Peyer's patch (tissue), 4 donors: ENCODE measurements around the gene RAB6C.
"Not testable (repeated sequence)": the region's sequence is repeated elsewhere in the genome, so short reads cannot be mapped to it uniquely, and the experiment has no call there.

Experiments
- CTCF ChIP-seq, 6 experiments: fragments of 450-650 bp in 4 of 6; fragments of 200-600 bp in 2 of 6; sonication (generic) in 1 of 6; IDR thresholded peaks; one replicate each; pipeline ENCODE4 v1.5.1; 2017 to 2019; ENCODE audit warnings: antibody characterized with exemption in 6 of 6, mild to moderate bottlenecking in 3 of 6, moderate library complexity in 1 of 6
- POLR2A ChIP-seq, 2 donors: fragments of 450-650 bp; IDR thresholded peaks; one replicate each; pipeline ENCODE4 v1.5.1; 2017; ENCODE audit warnings: antibody characterized with exemption in 2 of 2, mild to moderate bottlenecking in 2 of 2, moderate library complexity in 2 of 2

GRCh38 chr2:130005862-130006261 lies 26.4 kb downstream of the RAB6C start:
- not testable (repeated sequence) for TF ChIP-seq CTCF, POLR2A (IDR thresholded peaks at IDR 0.05)
